ENCODE measurements around the gene EPB41L3.
"Not testable (repeated sequence)": the region's sequence is repeated elsewhere in the genome, so short reads cannot be mapped to it uniquely, and the experiment has no call there.

EPB41L3 gene

DNA sequence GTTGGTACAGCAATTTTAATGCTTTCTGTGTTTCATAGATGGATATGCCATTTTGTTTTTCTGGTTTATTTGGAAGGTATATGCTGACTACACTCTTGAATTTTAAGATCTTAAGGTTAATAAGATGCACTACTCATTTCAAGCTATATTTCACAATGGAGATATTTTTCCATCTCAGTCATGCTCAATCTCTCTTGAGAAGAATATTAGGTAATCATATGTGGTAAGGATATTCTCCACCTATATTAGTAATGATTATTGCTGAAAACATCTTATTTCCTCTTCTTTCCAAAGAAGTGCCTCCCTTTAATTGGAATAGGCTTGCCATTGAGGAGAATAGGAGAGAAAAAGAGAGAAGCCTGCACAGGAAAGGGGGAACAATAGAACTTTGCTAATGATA is 40.1 kb downstream of the EPB41L3 start:
- H3K4me3 ChIP-seq (ENCODE audit: insufficient read depth, low read depth, low read length), result no peak overlapping the region
- H3K27ac ChIP-seq (ENCODE audit: insufficient read depth, low read depth, low read length, poor library complexity, severe bottlenecking), result no peak overlapping the region
- H3K27me3 ChIP-seq (ENCODE audit: control insufficient read depth, insufficient read depth, low read length, poor library complexity, severe bottlenecking), result no peaks in the 10 kb centered on the region

DNA sequence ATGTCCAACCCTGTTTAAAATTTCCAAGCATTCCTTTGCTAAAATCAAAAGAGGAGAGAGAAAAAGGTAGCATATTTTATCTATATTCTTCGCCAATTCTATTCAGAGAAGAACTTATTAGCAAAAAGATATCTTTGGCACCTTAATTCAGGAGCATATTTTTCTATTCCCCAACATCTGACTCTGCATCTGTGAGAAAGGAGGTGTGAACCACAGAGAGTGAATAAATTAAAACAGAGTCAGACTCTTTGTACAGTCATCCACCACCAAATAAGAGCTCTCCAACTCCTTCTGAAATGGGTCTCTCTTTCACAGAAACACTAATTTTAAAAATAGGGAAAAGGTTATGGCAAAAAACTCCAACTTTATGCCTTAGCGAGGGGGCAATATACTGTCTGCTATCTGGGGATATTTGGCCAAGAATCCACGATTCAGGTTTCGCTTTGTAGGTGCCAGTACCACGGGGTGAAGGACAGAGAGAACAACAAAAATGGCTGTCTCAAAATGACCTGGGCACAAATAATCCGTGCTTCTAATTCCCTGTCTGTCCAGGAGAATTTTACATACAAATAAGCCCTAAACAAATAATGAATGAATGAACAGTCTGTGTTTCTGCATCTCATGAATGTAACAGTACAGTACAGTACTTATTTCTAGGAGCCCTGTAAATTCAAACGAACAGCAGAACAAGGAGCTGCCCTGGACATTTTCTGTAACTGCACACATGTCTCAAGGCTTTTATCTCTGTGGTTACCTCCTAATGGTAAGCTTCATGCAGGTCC is 43.4 kb downstream of the EPB41L3 start:
- H3K27ac ChIP-seq (ENCODE audit: insufficient read depth, low read depth, low read length, poor library complexity, severe bottlenecking), result no peak overlapping the region
- no peaks in the 10 kb centered on the region for H3K36me3 ChIP-seq (ENCODE audit: control insufficient read depth, insufficient read depth, low read length)
- no peaks in the 10 kb centered on the region for H3K9me3 ChIP-seq (ENCODE audit: control insufficient read depth, low read length)
- WGBS, 2 experiments, result 85 to 91% methylated on average over 6 to 7 of the region's 7 CpGs
- no peaks in the 10 kb centered on the region for H3K4me1 ChIP-seq (ENCODE audit: control insufficient read depth, insufficient read depth, low read length)
- H3K4me3 ChIP-seq (ENCODE audit: insufficient read depth, low read depth, low read length), result no peak overlapping the region
- H3K27me3 ChIP-seq (ENCODE audit: control insufficient read depth, insufficient read depth, low read length, poor library complexity, severe bottlenecking), result no peaks in the 10 kb centered on the region

More for the DNA sequence above, 40.1 kb downstream of the EPB41L3 start:
- Histone ChIP-seq H3K36me3 (ENCODE audit: control insufficient read depth, insufficient read depth, low read length) (no peaks in the 10 kb centered on the region), H3K4me1 (ENCODE audit: control insufficient read depth, insufficient read depth, low read length) (no peaks in the 10 kb centered on the region), H3K9me3 (ENCODE audit: control insufficient read depth, low read length) (no peaks in the 10 kb centered on the region)

DNA sequence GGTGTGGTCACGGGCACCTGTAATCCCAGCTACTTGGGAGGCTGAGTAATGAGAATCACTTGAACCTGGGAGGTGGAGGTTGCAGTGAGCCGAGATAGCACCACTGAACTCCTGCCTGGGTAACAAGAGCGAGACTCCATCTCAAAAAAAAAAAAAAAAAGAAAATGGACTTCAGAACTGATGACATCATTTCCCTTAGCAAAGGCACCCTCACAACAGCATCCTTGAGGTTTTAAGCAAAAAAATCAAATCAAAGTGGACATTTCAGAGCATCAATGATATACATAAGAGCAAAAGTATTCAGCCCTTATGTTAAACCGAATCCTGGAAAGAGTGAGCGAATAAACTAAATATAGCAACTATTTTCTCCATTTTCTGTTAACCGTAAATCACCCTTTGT is 45.3 kb downstream of the EPB41L3 start:
- 87 to 91% methylated on average over 5 to 6 of the region's 6 CpGs for WGBS, 2 experiments
- Histone ChIP-seq H3K36me3 (ENCODE audit: control insufficient read depth, insufficient read depth, low read length) (no peaks in the 10 kb centered on the region), H3K27me3 (ENCODE audit: control insufficient read depth, insufficient read depth, low read length, poor library complexity, severe bottlenecking) (no peaks in the 10 kb centered on the region), H3K4me1 (ENCODE audit: control insufficient read depth, insufficient read depth, low read length) (no peaks in the 10 kb centered on the region), H3K27ac (ENCODE audit: insufficient read depth, low read depth, low read length, poor library complexity, severe bottlenecking) (no peak overlapping the region), H3K9me3 (ENCODE audit: control insufficient read depth, low read length) (no peaks in the 10 kb centered on the region), H3K4me3 (ENCODE audit: insufficient read depth, low read depth, low read length) (no peak overlapping the region)

DNA sequence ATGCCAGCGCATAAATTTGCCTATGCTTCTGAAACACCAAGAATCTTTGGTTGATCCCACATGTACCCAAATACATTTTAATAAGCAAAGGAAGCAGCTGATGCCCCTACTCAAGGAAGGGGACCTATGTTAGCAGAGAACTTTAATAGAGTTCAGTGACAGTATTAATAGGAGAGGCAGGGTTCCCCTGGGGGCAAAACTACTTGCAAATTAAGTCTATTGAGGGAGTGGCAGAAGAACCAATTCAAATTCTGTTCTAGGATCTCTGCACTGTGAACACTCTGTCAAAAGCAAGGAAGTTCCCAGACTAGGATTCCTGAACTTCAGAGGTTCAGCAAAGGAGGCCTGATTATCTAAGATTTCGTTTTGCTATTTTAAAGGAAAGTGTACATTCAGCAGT is 47.5 kb downstream of the EPB41L3 start:
- Histone ChIP-seq H3K27ac (ENCODE audit: insufficient read depth, low read depth, low read length, poor library complexity, severe bottlenecking) (no peak overlapping the region), H3K27me3 (ENCODE audit: control insufficient read depth, insufficient read depth, low read length, poor library complexity, severe bottlenecking) (no peaks in the 10 kb centered on the region), H3K36me3 (ENCODE audit: control insufficient read depth, insufficient read depth, low read length) (no peaks in the 10 kb centered on the region), H3K4me1 (ENCODE audit: control insufficient read depth, insufficient read depth, low read length) (no peaks in the 10 kb centered on the region), H3K9me3 (ENCODE audit: control insufficient read depth, low read length) (no peaks in the 10 kb centered on the region), H3K4me3 (ENCODE audit: insufficient read depth, low read depth, low read length) (no peak overlapping the region)
- WGBS, 2 experiments, result 93 to 94% methylated on average over 2 of the region's 2 CpGs

DNA sequence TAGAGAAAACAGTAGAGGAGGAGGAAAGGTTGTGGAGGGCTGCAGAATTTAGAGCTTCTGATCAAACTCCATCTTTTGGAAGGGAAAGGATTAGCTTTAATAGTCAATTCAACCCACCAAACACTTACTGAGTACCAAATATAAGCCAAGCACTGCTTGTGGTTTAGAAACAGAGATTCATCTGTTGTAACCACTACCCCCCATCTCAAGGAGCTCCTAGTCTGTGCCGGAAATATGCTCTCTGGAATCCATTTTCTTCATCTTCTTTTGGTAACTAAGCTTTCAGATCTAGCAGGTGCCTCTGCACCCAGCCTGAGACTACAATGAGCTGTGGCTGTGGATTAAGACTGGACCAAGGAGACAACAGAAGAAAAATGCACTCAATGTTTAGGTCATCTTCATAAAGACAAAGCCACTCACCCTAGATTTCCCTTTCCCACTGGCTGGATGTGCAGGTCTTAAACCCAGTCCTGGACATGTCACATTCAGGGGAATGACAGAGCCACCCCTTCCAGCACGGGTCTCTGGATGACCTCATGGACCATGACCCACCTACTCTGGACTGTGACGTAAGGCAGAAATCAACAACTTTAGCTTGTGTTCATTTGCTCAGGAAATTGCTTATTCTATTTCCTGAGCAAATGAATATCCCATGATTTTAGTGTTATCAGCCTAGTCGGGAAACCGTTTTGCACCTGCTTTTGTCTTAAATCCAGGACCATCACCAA is 52.9 kb downstream of the EPB41L3 start:
- Histone ChIP-seq H3K4me3 (ENCODE audit: insufficient read depth, low read depth, low read length) (no peak overlapping the region), H3K9me3 (ENCODE audit: control insufficient read depth, low read length) (no peaks in the 10 kb centered on the region), H3K27me3 (ENCODE audit: control insufficient read depth, insufficient read depth, low read length, poor library complexity, severe bottlenecking) (no peaks in the 10 kb centered on the region), H3K27ac (ENCODE audit: insufficient read depth, low read depth, low read length, poor library complexity, severe bottlenecking) (no peak overlapping the region), H3K36me3 (ENCODE audit: control insufficient read depth, insufficient read depth, low read length) (no peaks in the 10 kb centered on the region), H3K4me1 (ENCODE audit: control insufficient read depth, insufficient read depth, low read length) (no peaks in the 10 kb centered on the region)
- WGBS, 2 experiments, result 85% methylated on average over 5 of the region's 5 CpGs

DNA sequence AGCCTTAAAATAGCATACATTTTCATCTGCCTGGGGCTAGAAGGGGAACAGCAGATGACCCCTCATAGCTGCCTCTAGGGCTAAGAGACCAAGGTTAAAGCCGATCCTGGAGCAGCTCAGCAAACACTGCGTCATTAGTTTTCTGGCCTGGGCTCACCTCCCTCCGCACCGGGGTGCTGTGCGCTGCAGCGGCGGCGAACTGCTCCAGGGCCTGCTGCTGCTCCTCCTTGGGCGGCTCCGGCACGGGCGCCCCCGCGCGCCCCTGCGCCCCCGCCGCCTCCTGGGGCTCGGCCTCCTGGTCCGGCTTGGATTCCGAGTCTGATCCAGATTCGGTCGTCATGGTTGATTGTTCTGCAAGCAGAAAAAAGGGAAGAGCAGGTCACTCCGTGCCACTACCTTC is 55.0 kb downstream of the EPB41L3 start:
- H3K27ac ChIP-seq (ENCODE audit: insufficient read depth, low read depth, low read length, poor library complexity, severe bottlenecking), result no peak overlapping the region
- no peak overlapping the region for H3K4me3 ChIP-seq (ENCODE audit: insufficient read depth, low read depth, low read length)
- H3K27me3 ChIP-seq (ENCODE audit: control insufficient read depth, insufficient read depth, low read length, poor library complexity, severe bottlenecking), result no peaks in the 10 kb centered on the region
- no peaks in the 10 kb centered on the region for H3K36me3 ChIP-seq (ENCODE audit: control insufficient read depth, insufficient read depth, low read length)
- no peaks in the 10 kb centered on the region for H3K9me3 ChIP-seq (ENCODE audit: control insufficient read depth, low read length)
- 93 to 95% methylated on average over 24 of the region's 24 CpGs for WGBS, 2 experiments
- H3K4me1 ChIP-seq (ENCODE audit: control insufficient read depth, insufficient read depth, low read length), result no peaks in the 10 kb centered on the region

DNA sequence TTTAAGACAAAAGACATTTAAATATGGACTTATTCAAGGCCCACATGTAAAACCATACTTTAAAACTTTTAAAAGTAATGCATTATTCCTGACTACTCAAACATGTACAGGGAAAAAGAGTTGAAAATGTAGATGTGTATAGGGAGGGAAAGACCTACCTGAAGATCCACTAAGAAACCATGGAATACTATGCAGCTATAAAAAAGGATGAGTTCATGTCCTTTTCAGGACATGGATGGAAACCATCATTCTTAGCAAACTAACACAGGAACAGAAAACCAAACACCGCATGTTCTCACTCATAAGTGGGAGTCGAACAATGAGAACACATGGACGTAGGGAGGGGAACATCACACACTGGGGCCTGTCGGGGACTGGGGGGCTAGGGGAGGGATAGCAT is 55.8 kb downstream of the EPB41L3 start:
- 96 to 97% methylated on average over 4 of the region's 4 CpGs for WGBS, 2 experiments
- H3K9me3 ChIP-seq (ENCODE audit: control insufficient read depth, low read length); H3K27me3 ChIP-seq (ENCODE audit: control insufficient read depth, insufficient read depth, low read length, poor library complexity, severe bottlenecking); H3K27ac ChIP-seq (ENCODE audit: insufficient read depth, low read depth, low read length, poor library complexity, severe bottlenecking); H3K36me3 ChIP-seq (ENCODE audit: control insufficient read depth, insufficient read depth, low read length); H3K4me3 ChIP-seq (ENCODE audit: insufficient read depth, low read depth, low read length); H3K4me1 ChIP-seq (ENCODE audit: control insufficient read depth, insufficient read depth, low read length): not testable (repeated sequence)

DNA sequence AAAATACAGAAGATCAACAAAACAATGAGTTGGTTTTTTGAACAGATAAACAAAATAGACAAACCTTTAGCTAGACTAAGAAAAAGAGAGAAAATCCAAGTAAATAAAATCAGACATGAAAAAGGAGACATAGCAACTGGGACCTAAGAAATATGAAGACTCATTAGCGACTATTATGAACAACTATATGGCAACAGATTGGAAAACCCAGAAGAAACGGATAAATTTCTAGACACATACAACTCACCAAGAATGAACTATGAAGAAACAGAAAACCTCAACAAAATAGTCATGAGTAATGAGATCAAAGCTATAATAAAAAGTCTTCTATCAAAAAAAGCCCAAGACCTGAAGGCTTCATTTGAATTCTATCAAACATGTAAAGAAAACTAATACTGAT is 59.3 kb downstream of the EPB41L3 start:
- no peaks in the 10 kb centered on the region for H3K27me3 ChIP-seq (ENCODE audit: control insufficient read depth, insufficient read depth, low read length, poor library complexity, severe bottlenecking)
- no peak overlapping the region for H3K27ac ChIP-seq (ENCODE audit: insufficient read depth, low read depth, low read length, poor library complexity, severe bottlenecking)
- no peak overlapping the region for H3K4me3 ChIP-seq (ENCODE audit: insufficient read depth, low read depth, low read length)
- WGBS, 2 experiments, result 86 to 100% methylated on average over 2 of the region's 2 CpGs
- H3K36me3 ChIP-seq (ENCODE audit: control insufficient read depth, insufficient read depth, low read length), result no peaks in the 10 kb centered on the region
- H3K4me1 ChIP-seq (ENCODE audit: control insufficient read depth, insufficient read depth, low read length), result peaks cover 8% of the 10 kb centered on the region
- H3K9me3 ChIP-seq (ENCODE audit: control insufficient read depth, low read length), result no peaks in the 10 kb centered on the region

DNA sequence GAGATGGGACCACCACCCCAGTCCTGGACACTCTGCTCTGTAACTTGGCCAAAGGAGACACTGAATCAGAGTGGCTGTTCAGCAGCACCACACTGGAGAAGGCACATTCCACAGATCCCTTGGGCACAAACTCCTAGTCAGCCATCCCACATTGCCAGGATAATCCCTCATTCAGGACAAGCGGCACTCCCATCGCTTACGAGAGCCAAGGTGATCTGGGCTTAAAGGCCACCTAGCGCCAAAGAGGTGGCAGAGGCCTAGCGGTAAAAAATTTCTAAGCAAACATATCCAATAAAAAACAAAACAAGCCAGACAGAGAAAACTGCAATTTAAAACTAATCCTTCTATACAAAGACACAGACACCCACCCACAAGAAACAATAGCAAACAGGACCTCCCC is 62.2 kb downstream of the EPB41L3 start:
- Histone ChIP-seq H3K4me3 (ENCODE audit: insufficient read depth, low read depth, low read length) (no peak overlapping the region), H3K27me3 (ENCODE audit: control insufficient read depth, insufficient read depth, low read length, poor library complexity, severe bottlenecking) (no peaks in the 10 kb centered on the region), H3K27ac (ENCODE audit: insufficient read depth, low read depth, low read length, poor library complexity, severe bottlenecking) (no peak overlapping the region), H3K9me3 (ENCODE audit: control insufficient read depth, low read length) (no peaks in the 10 kb centered on the region), H3K36me3 (ENCODE audit: control insufficient read depth, insufficient read depth, low read length) (no peaks in the 10 kb centered on the region), H3K4me1 (ENCODE audit: control insufficient read depth, insufficient read depth, low read length) (peaks cover 15% of the 10 kb centered on the region)
- WGBS, 2 experiments, result 83 to 98% methylated on average over 5 of the region's 5 CpGs

DNA sequence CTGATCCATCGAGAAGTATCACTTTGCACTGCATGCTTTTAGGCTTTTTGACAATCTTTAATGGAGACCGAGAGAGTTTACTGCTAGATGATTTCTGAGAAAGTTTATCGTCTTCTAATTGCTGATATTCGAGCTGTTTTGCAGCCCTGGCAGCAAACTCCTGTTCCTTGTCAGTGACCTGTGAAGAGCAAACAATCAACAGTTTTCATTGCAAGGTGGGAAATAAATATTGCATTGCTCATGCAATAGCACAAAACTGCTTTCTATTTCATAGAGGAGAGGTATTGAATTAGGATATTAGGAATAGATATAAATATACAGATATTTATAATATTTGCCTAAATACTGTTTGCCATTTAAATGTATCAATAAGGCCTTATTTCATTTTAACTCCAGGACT is 65.5 kb downstream of the EPB41L3 start:
- H3K9me3 ChIP-seq (ENCODE audit: control insufficient read depth, low read length), result no peaks in the 10 kb centered on the region
- no peak overlapping the region for H3K4me3 ChIP-seq (ENCODE audit: insufficient read depth, low read depth, low read length)
- 92 to 95% methylated on average over 4 of the region's 4 CpGs for WGBS, 2 experiments
- H3K27me3 ChIP-seq (ENCODE audit: control insufficient read depth, insufficient read depth, low read length, poor library complexity, severe bottlenecking), result no peaks in the 10 kb centered on the region
- no peak overlapping the region for H3K27ac ChIP-seq (ENCODE audit: insufficient read depth, low read depth, low read length, poor library complexity, severe bottlenecking)
- H3K4me1 ChIP-seq (ENCODE audit: control insufficient read depth, insufficient read depth, low read length), result peaks cover 15% of the 10 kb centered on the region
- no peaks in the 10 kb centered on the region for H3K36me3 ChIP-seq (ENCODE audit: control insufficient read depth, insufficient read depth, low read length)

Data from ectodermal cell (in vitro differentiated cells).